OCI-LY3 (cell line): ENCODE results near the gene SLC27A5.

Experiments used
- H2AFZ ChIP-seq: fragments of 200-600, 300-600 bp; shearing (Covaris generic); 2 replicates; pipeline ENCODE4 v1.6.0; 2014; ENCODE audit warnings: antibody characterized with exemption, low read depth, low read length
- H3K27ac ChIP-seq: fragments of 200-600, 300-600 bp; sonication (generic); 2 replicates; pipeline ENCODE4 v1.5.1; 2014; ENCODE audit warnings: mild to moderate bottlenecking, low read length, moderate library complexity, mixed read lengths
- H3K27me3 ChIP-seq: fragments of 200-600, 300-600 bp; sonication (generic); 2 replicates; pipeline ENCODE4 v1.6.1; 2014; ENCODE audit warnings: low read depth, low read length, mixed read lengths
- H3K36me3 ChIP-seq: fragments of 200-600, 300-600 bp; sonication (generic); replicated peaks from 2 replicates; pipeline ENCODE3; 2014; ENCODE audit warnings: low read depth, low read length, mixed read lengths
- H3K4me1 ChIP-seq: fragments of 300-600, 200-600 bp; sonication (generic); 2 replicates; pipeline ENCODE4 v1.6.1; 2014; ENCODE audit warnings: low read length, mixed read lengths
- H3K4me2 ChIP-seq: fragments of 200-600, 300-600 bp; sonication (generic); 2 replicates; pipeline ENCODE4 v1.6.1; 2014; ENCODE audit warnings: low read length, mixed read lengths
- H3K4me3 ChIP-seq: fragments of 300-600, 200-600 bp; sonication (generic); 2 replicates; pipeline ENCODE4 v1.5.1; 2014; ENCODE audit warnings: antibody characterized with exemption, mild to moderate bottlenecking, low read length, moderate library complexity
- H3K79me2 ChIP-seq: fragments of 300-600, 200-600 bp; shearing (Covaris generic); 2 replicates; pipeline ENCODE4 v1.6.1; 2014; ENCODE audit warnings: mild to moderate bottlenecking, low read length, mixed read lengths
- H3K9ac ChIP-seq: fragments of 300-600, 200-600 bp; shearing (Covaris generic); 2 replicates; pipeline ENCODE4 v1.6.0; 2014; ENCODE audit warnings: mild to moderate bottlenecking, low read length, moderate library complexity
- H3K9me3 ChIP-seq: fragments of 200-600, 300-600 bp; shearing (Covaris generic); 2 replicates; pipeline ENCODE4 v1.6.1; 2014; ENCODE audit warnings: low read length, mixed read lengths; ENCODE audit not compliant: insufficient read depth
- H4K20me1 ChIP-seq: fragments of 200-600, 300-600 bp; sonication (generic); 2 replicates; pipeline ENCODE4 v1.6.1; 2016; ENCODE audit warnings: low read length, mixed read lengths; ENCODE audit not compliant: insufficient read depth
- CTCF ChIP-seq: fragments of 200-600, 300-600 bp; sonication (generic); IDR thresholded peaks from 2 replicates; pipeline ENCODE4 v1.5.1; 2014; ENCODE audit warnings: antibody characterized with exemption, low read length, low read depth
- EZH2phosphoT487 ChIP-seq: fragments of 200-600 bp; shearing (Covaris generic); IDR thresholded peaks from 2 replicates; pipeline ENCODE4 v1.6.1; 2018; ENCODE audit warnings: antibody characterized with exemption, mixed run types, low read depth

The SLC27A5 gene

GRCh38 chr19:58548859-58549663 lies 37.3 kb upstream of the SLC27A5 start:
- Histone ChIP-seq H3K27ac (no peak overlapping the region), H3K79me2 (peaks cover 77% of the 10 kb centered on the region), H3K4me2 (no peak overlapping the region), H3K9ac (no peak overlapping the region), H3K4me3 (no peak overlapping the region), H2AFZ (no peak overlapping the region), H3K4me1 (peaks cover 22% of the 10 kb centered on the region), H3K36me3 (peaks cover 86% of the 10 kb centered on the region), H3K9me3 (no peaks in the 10 kb centered on the region), H4K20me1 (peaks cover 59% of the 10 kb centered on the region), H3K27me3 (no peaks in the 10 kb centered on the region)
- no peak for TF ChIP-seq CTCF
- no peak for TF ChIP-seq EZH2phosphoT487

DNA sequence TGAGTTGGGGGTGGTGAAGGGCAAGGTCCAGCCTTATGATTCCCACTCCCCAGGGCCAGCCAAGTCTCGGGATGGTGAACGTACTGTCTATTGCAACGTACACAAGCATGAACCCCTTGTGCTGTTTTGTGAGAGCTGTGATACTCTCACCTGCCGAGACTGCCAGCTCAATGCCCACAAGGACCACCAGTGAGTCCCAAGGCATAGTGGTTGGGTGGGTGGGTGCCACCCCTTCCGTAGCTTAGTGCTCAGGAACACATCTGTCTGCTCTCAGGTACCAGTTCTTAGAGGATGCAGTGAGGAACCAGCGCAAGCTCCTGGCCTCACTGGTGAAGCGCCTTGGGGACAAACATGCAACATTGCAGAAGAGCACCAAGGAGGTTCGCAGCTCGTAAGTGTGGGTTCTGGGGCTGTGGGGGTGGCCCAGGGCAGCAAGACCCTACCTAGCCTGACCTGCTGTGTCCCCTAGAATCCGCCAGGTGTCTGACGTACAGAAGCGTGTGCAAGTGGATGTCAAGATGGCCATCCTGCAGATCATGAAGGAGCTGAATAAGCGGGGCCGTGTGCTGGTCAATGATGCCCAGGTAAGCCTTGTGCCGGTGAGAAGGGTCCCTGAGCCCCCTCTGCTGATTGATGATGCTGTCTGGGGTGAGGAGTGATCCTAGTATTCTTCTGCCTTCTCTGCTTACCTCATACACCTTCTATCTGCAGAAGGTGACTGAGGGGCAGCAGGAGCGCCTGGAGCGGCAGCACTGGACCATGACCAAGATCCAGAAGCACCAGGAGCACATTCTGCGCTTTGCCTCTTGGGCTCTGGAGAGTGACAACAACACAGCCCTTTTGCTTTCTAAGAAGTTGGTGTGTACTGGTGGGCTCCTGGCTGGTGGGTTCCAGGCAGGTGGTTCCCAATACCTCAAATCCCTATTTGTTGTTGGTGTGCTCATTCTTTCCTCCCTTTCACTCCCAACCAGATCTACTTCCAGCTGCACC lies 35.8 kb upstream of the SLC27A5 start:
- H3K9ac ChIP-seq = no peak overlapping the region
- H3K79me2 ChIP-seq = peaks cover 71% of the 10 kb centered on the region
- peaks cover 15% of the 10 kb centered on the region for H3K4me1 ChIP-seq
- no peak overlapping the region for H3K4me3 ChIP-seq
- H3K27ac ChIP-seq = no peak overlapping the region
- no peak overlapping the region for H2AFZ ChIP-seq
- no peak overlapping the region for H3K4me2 ChIP-seq
- peaks cover 2% of the 10 kb centered on the region for H3K27me3 ChIP-seq
- H3K36me3 ChIP-seq = peaks cover 78% of the 10 kb centered on the region
- no peak for TF ChIP-seq EZH2phosphoT487
- no peak for TF ChIP-seq CTCF
- no peaks in the 10 kb centered on the region for H3K9me3 ChIP-seq
- H4K20me1 ChIP-seq = peaks cover 59% of the 10 kb centered on the region

GRCh38 chr19:58546019-58546530 lies 34.3 kb upstream of the SLC27A5 start:
- Histone ChIP-seq H3K36me3 (peaks cover 62% of the 10 kb centered on the region), H3K27ac (peak overlapping the region; percentile 61)

More at GRCh38 chr19:58546019-58546530, 34.3 kb upstream of the SLC27A5 start:
- peak overlapping the region; percentile 100 for H3K4me2 ChIP-seq
- H3K9me3 ChIP-seq = no peaks in the 10 kb centered on the region
- peak overlapping the region; percentile 92 for H3K9ac ChIP-seq
- peaks cover 15% of the 10 kb centered on the region for H3K4me1 ChIP-seq
- TF ChIP-seq CTCF = no peak
- no peak for TF ChIP-seq EZH2phosphoT487
- no peak overlapping the region for H2AFZ ChIP-seq
- peaks cover 54% of the 10 kb centered on the region for H4K20me1 ChIP-seq
- H3K4me3 ChIP-seq = peak overlapping the region; percentile 91
- H3K27me3 ChIP-seq = peaks cover 4% of the 10 kb centered on the region
- peaks cover 68% of the 10 kb centered on the region for H3K79me2 ChIP-seq
